Stomach (tissue), 4 donors: ENCODE data around the gene CAMSAP2.

Source experiments
- CTCF ChIP-seq, 7 experiments: fragments of 450-650 bp in 4 of 7; fragments of 200-600 bp in 3 of 7; sonication (generic) in 3 of 7; IDR thresholded peaks; one replicate each; pipeline ENCODE4 v1.5.1; 2016 to 2019; ENCODE audit warnings: antibody characterized with exemption in 7 of 7, control low read depth in 2 of 7, mild to moderate bottlenecking in 1 of 7
- POLR2A ChIP-seq, 4 donors: fragments of 450-650 bp; IDR thresholded peaks; one replicate each; pipeline ENCODE4 v1.6.1; 2016; ENCODE audit warnings: antibody characterized with exemption in 4 of 4, control low read depth in 2 of 4, mild to moderate bottlenecking in 1 of 4, moderate library complexity in 1 of 4

- TF ChIP-seq CTCF (IDR thresholded peaks at IDR 0.05) (no peak), POLR2A (IDR thresholded peaks at IDR 0.05) (no peak)
Measured at GRCh38 chr1:200877839-200878551, 139.3 kb downstream of the CAMSAP2 start.
